ENCODE data around the gene KDM5B. TPM values are rescaled to one million over a fixed set of nuclear protein-coding genes. Genes with fewer than 3 reads are reported as not detected.
A peak's percentile ranks its signal among the peaks of the same experiment; 100 is the strongest.

KDM5B gene
- total and polyA plus RNA-seq, 9 of the 15 experiments (the other 6 are each of a cell fraction or from before 2014, with no cell fraction given), result 15.4 to 90.6 (median 57.1) TPM

GRCh38 chr1:202709276-202710041 lies 98.8 kb downstream of the KDM5B start (continued):
- TF ChIP-seq ATF7 (IDR thresholded peaks at IDR 0.05) (0 out of 2 replicates have a peak, but pooled peaks have one; percentile 15), YY1 (IDR thresholded peaks at IDR 0.05; ENCODE audit: borderline replicate concordance in 1 of 3, control insufficient read depth in 1 of 3, extremely low read depth in 1 of 3, insufficient read depth in 3 of 3, insufficient read length in 1 of 3, insufficient replicate concordance in 2 of 3, low read depth in 1 of 3, low read length in 2 of 3) (no peak), IFI16 (CRISPR knock-in tag; IDR thresholded peaks at IDR 0.05) (no peak), SUPT5H (IDR thresholded peaks at IDR 0.05) (no peak), MAFG (tag; conservative IDR thresholded peaks at IDR 0.05) (peak; percentile 74), ETS2 (tag; IDR thresholded peaks at IDR 0.05; ENCODE audit: borderline replicate concordance, poor library complexity, severe bottlenecking) (no peak), DDX20 (tag; IDR thresholded peaks at IDR 0.05; ENCODE audit: low read depth) (no peak), ZNF12 (CRISPR knock-in tag; IDR thresholded peaks at IDR 0.05) (no peak), CBFA2T3 (IDR thresholded peaks at IDR 0.05) (no peak), NFE2L1 (tag; IDR thresholded peaks at IDR 0.05; ENCODE audit: borderline replicate concordance, low read depth) (no peak), BCOR (IDR thresholded peaks at IDR 0.05) (no peak), C11orf30 (IDR thresholded peaks at IDR 0.05; ENCODE audit: low read depth) (peak; percentile 85), TAF15 (IDR thresholded peaks at IDR 0.05; ENCODE audit: low read depth, low read length) (no peak), HEY1 (CRISPR knock-in tag; IDR thresholded peaks at IDR 0.05; ENCODE audit: borderline replicate concordance) (no peak), PCBP2 (IDR thresholded peaks at IDR 0.05; ENCODE audit: low read depth, low read length, poor library complexity, severe bottlenecking) (no peak), CBFB (CRISPR knock-in tag; IDR thresholded peaks at IDR 0.05) (no peak), GABPB1 (CRISPR knock-in tag; IDR thresholded peaks at IDR 0.05) (no peak), NFE2 (IDR thresholded peaks at IDR 0.05; ENCODE audit: low read depth) (0 out of 2 replicates have a peak, but pooled peaks have one; percentile 22), TAL1 (IDR thresholded peaks at IDR 0.05) (no peak), ZNF778 (CRISPR knock-in tag; IDR thresholded peaks at IDR 0.05) (no peak)
- TF ChIP-seq, protein P1, sequence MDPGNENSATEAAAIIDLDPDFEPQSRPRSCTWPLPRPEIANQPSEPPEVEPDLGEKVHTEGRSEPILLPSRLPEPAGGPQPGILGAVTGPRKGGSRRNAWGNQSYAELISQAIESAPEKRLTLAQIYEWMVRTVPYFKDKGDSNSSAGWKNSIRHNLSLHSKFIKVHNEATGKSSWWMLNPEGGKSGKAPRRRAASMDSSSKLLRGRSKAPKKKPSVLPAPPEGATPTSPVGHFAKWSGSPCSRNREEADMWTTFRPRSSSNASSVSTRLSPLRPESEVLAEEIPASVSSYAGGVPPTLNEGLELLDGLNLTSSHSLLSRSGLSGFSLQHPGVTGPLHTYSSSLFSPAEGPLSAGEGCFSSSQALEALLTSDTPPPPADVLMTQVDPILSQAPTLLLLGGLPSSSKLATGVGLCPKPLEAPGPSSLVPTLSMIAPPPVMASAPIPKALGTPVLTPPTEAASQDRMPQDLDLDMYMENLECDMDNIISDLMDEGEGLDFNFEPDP (CRISPR knock-in tag; IDR thresholded peaks at IDR 0.05), result no peak

Data from K562 (cell line).